ENCODE results near the gene PEX11A. TPM values are rescaled to one million over a fixed set of nuclear protein-coding genes. Genes with fewer than 3 reads are reported as not detected.

Gene PEX11A
- total RNA-seq, 1 donor from 2014 or later, result 13.7 TPM

DNA sequence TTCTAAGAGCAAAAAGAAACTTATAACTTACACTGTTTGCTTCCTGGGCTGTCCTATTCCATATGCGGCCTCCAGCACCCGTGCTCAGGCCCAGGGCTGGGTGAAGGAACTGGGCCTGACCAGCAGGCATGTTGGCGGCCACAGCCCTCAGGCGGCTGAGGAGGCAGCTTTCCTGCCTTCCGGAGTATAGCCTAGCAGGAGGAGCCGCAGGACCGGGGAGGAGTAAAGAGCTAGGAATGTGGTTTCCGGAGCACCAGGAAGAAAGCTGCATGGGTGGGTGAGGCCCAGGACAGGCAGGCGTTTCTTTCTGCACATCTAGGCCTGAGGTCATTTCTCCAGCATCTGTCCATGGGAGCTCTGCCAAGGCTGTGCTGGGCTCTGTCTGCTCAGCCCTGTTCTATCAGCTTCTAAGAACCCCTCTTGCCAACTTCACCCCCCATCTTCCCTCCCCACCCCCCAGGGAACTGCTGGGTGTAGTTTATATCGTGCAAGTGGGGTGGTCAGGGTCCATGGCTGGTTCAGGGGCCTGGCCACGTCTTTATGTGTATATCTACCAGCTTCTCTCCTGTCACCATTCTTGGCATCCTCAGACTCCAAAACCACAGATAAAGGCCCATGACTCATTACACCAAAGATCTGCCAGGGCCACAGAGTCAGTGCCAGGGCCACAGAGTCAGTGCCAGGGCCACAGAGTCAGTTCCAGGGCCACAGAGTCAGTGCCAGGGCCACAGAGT lies 27.5 kb downstream of the PEX11A start:
- intact Hi-C loops (cut with DNase I), result no loop called here
- peak; percentile 89 for ATAC-seq
- peak; percentile 85 for DNase-seq (ENCODE audit: missing footprints)

DNA sequence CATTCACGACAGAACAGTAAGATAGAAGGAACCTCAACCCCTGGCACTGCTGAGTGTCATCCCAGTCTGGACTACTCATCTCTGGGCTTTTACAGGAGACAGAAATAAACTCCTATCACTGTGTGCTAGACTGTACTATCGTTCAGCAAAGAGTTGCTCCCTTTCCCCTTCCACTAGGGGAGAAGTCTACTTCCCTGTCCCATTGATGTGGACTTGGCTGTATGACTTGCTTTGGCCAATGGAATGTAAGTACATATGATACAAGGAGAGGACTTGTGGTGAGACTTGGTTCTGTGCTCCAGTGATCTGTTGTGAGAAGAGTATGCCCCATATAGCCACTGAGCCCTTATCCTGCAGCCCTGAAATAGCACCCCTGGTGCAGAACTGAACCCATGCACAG lies 30.0 kb downstream of the PEX11A start:
- intact Hi-C loops (cut with DNase I), result no loop called here
- DNase-seq (ENCODE audit: missing footprints), result no peak
- ATAC-seq, result no peak

DNA sequence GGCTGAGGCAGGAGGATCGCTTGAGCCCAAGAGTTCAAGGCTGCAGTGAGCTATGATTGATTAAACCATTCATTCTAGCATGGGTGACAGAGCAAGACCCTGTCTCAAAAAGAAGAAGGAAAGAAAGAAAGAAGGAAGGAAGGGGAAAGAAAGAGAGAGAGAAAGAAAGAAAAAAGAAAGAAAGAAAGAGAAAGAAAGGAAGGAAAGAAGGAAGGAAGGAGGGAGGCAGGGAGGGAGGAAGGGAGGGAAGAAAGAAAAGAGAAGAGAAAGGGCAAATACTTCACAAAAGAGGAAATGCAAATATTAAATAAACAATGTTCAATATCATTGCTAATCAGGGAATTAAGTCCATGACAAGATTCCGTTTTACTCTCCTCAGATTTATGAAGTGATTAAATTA lies 31.3 kb downstream of the PEX11A start:
- no peak for DNase-seq (ENCODE audit: missing footprints)
- no peak for ATAC-seq
- intact Hi-C loops (cut with DNase I), result no loop called here

DNA sequence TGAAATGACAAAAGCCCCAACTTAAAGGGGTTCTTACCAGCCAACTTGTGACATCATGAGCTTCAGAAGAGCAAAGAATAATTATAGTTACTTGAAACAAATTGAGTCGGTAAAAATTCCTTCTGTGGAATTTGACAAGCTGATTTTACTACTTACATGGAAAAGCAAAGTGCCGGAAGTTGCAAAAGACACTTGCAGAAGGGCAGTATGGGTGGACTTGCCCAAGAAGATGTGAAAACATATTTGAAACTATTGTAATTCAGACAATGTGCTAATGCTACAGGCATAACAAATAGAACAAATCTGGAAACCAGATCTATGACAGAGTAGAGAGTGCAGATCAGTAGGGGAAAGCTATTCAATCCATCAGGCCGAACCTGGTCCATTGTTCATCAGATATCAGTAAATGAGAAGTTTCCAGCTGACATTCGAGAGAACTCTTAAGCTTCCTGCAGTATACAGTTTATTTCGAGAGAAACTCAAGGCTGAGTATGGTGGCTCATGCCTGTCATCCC lies 32.8 kb downstream of the PEX11A start:
- no peak for ATAC-seq
- intact Hi-C loops (cut with DNase I), result no loop called here

DNA sequence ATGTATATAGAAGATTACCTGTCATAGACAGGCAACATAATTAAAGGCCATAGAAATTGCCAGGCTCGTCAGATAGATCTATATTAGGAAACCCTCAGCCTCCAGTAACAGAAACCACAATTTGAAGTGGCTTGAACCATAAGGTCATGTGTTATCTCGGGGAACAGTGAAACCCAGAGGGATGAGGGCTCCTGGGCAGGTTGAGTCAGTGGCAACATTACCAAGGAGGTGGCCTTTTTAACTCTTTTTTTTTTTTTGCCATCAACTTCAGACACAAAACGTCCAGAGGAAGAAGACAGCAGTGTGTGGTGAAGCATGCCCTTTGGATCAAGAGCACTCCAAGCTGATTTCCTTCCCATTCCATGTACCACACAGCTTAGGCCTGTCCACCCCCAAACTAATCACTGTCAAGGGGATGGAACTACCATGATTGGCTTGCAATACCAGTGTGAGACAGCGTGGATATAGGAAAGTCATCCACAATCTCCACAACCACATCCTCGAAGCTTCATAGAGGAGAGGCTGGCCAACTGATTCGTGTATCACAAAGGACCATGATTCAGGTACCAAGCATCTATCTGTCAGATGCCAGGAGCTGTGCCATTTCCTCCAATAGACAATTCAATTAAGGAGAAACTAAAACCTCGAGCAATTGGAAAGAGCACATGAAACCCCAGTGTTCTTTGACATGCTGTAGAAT lies 34.3 kb downstream of the PEX11A start:
- intact Hi-C loops (cut with DNase I), result no loop called here
- DNase-seq (ENCODE audit: missing footprints), result no peak
- no peak for ATAC-seq

More for the DNA sequence above, 32.8 kb downstream of the PEX11A start:
- DNase-seq (ENCODE audit: missing footprints), result no peak

DNA sequence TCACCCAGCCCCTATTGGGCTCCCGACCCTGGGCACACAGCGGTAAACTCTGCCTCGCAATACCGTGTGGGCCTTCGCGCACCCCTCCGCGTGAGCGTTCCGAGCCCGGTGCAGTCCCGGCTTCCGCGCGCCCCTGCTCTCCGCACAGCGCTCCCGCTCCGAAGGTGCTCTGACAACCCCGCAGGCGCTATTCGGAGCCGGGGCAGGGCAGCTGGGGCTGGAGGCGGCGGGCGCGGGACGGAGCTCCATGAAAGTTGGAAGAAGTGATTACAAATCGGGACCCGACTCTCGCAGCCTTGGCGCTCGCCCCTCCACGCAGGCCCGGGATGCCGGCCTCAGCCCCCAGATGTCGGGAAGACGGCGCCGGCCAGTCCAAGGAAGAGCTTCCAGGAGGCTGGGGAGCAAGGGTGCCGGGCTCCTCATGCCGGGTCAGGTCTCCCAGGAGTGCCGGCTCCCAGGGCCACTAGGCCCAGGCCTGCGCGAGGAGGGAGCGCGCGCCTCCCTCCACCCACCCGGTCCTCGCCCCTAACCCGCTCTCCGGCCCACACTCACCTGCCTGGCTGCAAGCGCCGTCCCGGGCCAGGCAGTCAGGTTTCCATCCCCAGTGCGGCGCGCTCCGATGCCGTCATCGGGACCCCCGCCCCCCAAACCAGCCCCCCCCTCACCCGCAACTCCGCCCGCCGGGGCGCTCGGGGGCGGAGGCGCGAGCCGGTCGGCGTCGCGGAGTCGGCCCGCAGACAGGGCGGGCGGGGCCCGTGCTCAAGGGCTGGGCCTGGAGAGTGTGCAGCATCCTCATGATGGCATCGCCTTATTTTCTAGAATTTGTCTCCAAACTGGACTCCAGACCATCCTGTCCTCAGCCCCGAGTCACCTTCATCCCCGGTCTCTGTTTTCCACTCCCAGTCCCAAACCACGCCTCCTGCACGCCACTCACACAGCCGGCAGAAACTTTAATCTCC lies 35.4 kb downstream of the PEX11A start, which contains the start of gene KIF7:
Gene KIF7, minus strand, starts transcription at position 621 of the 959 bp plus-strand sequence. CDS start 2,537 bp downstream, outside the sequence.
- intact Hi-C loops (cut with DNase I), result no loop called here
- DNase-seq (ENCODE audit: missing footprints) (no peak), ATAC-seq (peak; percentile 78)

DNA sequence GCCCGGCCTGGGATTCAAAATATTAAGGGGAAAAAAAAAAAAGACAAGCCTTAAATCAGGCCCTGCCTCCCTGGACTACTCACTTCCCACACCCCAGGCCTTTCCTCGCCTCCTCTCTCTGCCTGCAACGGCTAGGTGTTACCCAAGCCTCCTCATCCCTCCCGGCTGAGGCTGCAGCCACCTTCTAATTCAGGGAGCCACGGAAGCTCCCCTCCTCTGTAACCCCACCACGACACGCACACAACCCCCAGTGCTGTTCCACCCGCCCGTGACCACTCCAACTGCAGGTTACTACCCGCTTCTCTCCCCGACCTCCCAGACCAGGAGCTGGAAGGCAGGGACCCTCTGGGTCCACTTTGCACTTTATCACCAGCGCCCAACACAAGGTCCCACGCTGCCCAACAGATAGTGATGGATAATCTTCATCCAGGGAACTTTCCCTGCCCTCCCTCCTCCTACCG lies 36.2 kb downstream of the PEX11A start:
- DNase-seq (ENCODE audit: missing footprints), result no peak
- no peak for ATAC-seq
- intact Hi-C loops (cut with DNase I), result no loop called here

DNA sequence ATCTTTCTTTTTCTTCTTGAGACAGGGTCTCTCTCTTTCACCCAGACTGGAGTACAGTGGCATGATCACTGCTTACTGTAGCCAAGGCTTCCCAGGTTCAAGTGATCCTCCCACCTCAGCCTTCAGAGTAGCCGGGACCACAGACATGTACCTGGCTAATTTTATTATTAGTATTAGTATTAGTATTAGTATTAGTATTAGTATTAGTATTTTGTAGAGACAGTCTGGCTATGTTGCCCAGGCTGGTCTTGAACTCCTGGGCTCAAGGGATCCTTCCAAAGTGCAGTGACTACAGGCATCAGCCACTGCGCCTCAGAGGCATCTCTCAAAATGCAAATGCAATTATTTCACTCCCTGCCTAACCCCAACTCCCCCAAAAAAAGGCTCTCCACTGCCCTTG lies 37.0 kb downstream of the PEX11A start:
- intact Hi-C loops (cut with DNase I), result no loop called here
- ATAC-seq (no peak), DNase-seq (ENCODE audit: missing footprints) (no peak)

DNA sequence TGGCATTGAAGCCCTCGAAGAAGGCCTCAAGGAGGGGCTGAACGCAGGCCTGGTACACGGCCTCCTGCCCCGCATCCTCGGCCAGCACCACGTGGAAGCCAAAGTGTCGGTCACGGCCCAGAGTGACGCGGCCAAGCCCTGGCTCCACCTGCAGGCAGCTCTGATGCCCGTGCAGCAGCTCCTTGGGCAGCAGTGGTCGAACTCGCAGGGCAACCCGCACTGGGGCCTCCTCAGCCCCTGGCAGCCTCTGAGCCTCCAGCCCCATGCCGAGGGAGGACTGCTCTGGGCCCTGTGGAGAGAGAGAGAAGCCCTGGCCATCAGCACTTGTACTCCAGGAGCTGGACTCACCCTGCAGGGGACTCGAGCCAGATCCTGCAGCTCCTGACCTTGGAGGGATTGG lies 37.9 kb downstream of the PEX11A start:
- no peak for DNase-seq (ENCODE audit: missing footprints)
- intact Hi-C loops (cut with DNase I), result no loop called here
- no peak for ATAC-seq

DNA sequence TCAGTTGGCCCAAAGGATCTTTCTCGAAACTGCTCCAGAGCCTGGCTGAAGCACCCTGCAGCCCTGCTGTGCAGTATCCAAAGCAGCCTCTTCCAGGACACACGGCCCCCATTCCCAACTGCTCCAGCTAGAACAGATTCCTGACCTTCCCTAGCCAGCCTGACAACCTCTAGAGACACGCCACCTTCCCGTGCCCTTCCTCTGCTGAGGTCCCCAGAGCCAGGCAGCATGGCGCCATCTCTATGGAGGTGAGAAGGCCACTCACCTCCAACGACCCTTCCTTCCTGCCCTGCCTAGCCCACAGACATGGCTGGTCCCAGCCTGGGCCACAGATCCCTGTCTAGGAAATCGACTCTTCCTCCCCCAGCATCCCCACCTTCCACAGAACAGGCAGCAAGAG lies 38.4 kb downstream of the PEX11A start:
- intact Hi-C loops (cut with DNase I), result no loop called here
- DNase-seq (ENCODE audit: missing footprints) (no peak), ATAC-seq (no peak)

DNA sequence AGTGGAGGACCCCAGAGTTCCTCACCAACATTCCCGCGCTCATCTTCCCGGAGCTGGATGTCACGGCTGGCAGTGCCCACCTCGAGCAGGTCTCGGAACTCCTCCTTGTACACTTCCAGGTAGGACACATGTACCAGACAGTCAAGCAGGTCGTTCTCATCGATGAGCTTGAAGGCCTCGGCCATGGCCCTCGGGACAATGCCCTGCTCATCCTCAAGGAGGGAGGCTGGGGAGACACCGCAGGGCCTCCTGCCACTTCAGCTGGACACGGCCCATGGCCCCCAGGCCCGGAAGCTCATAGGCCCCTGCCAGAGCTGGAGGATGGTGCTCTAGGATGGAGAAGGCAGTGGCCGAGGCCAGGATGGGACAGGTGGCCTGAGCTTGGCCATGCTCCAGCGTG lies 40.8 kb downstream of the PEX11A start:
- intact Hi-C loops (cut with DNase I), result loop anchor here (5.0 kb wide), 1 partner anchor 43 kb away; the partner anchor contains the start of genes PEX11A and WDR93
- ATAC-seq, result no peak
- no peak for DNase-seq (ENCODE audit: missing footprints)

DNA sequence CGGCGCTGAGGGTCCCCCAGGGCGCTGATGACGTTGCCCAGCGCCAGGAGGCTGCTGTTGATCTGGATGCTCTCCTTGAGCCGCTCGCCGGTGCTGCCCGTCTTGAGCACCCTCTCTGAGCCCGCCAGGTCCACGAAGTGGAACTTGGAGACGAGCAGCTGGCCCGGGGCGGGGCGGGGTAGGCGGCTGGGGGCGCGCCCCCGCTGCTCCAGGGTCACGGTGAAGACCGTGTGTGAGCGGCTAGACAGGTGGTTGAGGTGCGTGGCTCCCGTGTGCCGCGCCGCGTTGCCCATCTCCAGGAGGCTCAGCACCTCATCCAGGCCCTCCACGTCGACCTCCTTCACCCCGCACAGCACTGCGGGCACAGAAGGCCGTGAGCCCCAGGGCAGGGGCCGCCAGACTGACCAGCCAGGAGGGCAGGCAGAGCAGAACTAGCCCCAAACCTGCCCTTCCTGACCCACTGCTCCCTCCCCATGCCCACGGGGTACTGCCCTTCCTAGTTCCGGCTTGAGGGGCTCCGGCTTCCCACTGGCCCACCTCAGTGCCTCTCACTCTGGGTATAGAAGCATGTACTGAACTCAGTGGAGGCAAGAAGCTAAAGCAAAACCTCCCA lies 41.4 kb downstream of the PEX11A start:
- intact Hi-C loops (cut with DNase I), result loop anchor here (5.0 kb wide), 1 partner anchor 43 kb away; the partner anchor contains the start of genes PEX11A and WDR93
- ATAC-seq, result no peak
- no peak for DNase-seq (ENCODE audit: missing footprints)

DNA sequence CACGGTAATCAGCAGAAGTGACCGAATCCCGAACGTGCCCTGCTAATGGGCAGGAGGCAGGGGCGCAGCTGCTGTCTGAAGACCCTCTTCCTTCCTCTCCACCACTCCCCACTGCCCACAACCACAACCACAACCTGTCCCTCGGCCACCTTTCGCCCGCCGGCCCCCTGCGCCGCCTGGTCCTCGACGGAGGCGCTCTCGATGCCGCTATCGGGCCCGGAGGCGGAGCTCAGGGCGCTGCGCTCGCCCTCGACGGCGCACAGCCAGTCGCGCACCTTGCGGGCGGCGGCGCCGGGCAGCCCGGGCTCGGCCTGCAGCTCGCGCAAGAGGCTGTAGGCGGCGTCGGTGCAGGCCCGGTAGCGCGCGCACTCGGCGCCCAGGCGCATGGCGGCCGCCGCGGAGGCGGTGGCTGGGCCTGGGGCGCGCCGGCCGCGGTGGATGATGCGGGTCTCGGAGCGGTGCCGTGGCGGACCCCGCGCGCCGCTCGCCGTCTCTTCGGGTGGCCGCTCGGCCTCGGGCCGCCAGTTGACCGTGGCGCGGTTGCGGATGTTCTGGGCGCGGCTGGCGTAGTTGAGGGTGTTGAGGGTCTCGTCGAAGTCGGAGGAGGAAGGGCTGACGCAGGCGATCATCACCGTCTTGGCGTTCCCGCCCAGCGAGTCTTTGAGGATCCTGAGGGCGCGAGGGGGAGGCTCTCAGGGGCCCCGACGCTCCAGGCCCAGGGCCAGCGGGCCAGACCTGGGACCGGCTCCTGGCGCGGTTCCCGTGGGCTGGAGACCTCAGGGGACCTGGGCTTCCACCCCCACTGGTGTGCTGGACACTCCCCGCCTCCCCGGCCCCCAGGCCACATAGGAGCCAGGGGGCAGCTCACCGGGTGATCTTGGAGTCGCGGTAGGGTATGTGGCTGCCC lies 42.2 kb downstream of the PEX11A start:
- ATAC-seq, result no peak
- intact Hi-C loops (cut with DNase I), result loop anchor here (5.0 kb wide), 1 partner anchor 44 kb away; the partner anchor contains the start of genes PEX11A and WDR93
- no peak for DNase-seq (ENCODE audit: missing footprints)

DNA sequence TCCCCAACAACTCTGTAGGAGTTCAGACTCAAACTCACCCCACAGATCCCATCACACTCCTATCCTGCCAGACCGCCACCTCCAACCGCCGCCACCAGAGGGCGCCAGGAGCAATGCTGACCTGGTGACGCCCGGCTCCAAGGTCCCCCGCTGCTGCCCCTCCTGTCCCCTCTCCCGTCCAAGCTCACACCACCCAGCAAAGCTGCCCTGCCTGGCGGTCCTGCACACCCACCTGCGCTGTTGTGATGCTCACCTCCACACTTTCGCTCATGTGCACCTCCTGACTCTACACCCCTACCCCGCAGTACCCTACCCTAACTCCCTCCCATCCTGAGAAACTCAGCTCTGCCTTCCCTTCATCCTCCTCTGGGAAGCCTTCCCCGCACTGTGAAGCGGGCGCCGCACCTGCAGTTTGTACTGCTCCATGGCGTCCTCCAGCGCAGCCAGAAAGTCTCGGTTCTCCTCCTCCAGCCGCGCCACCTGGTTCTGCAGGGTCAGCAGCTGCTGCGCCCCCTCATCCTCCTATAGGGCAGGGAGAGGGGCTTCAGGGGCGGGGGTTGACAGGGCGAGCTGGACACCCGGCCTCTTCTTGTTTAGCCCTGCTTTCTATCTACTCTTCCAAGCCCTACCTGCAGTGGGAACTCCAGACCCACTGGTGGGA lies 43.2 kb downstream of the PEX11A start:
- intact Hi-C loops (cut with DNase I), result loop anchor here (2.0 to 5.0 kb wide), 2 partner anchors 45 to 103 kb away; partner anchors contain the start of genes MESP1, PEX11A and WDR93
- ATAC-seq, result peak; percentile 71
- peak; percentile 85 for DNase-seq (ENCODE audit: missing footprints)

DNA sequence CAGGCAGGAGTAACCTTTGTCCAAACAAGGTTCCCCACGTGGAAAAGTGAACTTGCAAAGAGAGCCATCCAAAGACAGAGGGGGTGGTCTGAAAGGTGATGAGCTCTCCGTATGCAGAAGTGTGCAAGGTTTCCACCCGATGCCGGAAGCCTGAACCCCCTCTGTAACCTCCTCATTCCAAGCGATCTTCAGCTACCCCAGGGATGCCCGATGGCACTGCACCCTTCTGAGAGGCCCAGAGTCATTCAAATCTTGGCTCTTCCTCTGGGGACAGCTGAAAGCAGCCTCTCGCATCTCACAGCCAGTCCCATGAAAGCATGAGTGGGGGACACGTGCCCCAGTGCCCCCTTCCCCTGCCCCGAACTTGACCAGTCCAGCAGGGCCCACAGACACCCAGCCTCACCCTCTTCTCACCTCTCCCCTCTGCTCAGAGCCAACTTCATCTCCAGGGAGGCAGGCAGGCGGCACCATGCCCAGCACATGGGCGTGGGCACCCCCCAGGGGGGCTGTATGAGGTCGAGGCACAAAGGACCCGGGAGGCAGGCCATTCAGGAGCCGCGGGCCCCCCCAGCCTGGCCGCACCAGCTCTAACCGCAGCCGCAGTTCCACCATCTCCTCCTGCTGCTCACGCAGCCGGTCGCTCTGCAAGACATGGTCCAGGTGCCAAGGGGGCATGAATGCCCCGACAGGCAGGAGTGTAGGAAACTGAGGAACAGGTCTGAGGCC lies 44.0 kb downstream of the PEX11A start:
- intact Hi-C loops (cut with DNase I), result loop anchor here (2.0 to 5.0 kb wide), 2 partner anchors 46 to 104 kb away; partner anchors contain the start of genes MESP1, PEX11A and WDR93
- DNase-seq (ENCODE audit: missing footprints), result no peak

DNA sequence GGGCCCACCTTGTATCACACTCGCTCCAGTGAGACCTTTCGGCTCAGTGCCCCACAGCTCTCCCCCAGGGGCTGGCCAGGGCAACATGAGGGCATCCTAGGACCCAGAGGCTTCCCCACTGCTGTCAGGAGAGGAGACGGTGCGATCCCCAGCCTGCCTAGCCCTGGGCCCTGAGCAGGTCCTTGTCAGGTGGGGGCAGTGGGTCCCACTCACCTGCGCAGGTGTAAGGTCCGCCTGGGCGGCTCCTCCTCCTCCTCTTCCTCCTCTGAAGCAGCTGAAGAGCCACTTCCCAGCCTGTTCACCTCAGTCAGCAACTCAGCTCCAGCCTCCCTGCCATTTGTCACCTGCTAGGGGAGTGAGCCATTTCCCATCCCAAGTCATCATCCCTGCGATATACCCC lies 44.9 kb downstream of the PEX11A start:
- DNase-seq (ENCODE audit: missing footprints) (no peak), ATAC-seq (no peak)
- intact Hi-C loops (cut with DNase I), result loop anchor here (2.0 to 5.0 kb wide), 2 partner anchors 47 to 105 kb away; partner anchors contain the start of genes MESP1, PEX11A and WDR93

More for the DNA sequence above, 44.0 kb downstream of the PEX11A start:
- no peak for ATAC-seq

All from Right ventricle myocardium inferior (tissue), 1 donor.